Measurements from ENCODE around the gene RAPGEF4. TPM values are rescaled to one million over a fixed set of nuclear protein-coding genes. Genes with fewer than 3 reads are reported as not detected.
"Not testable (repeated sequence)": the region's sequence is repeated elsewhere in the genome, so short reads cannot be mapped to it uniquely, and the experiment has no call there.

RAPGEF4 gene
- total RNA-seq, 1 donor from 2014 or later, result 9.3 TPM

- intact Hi-C loops (cut with DNase I), result no loop called here
- DNase-seq (ENCODE audit: low spot score) (no peak), ATAC-seq (no peak)
Observed at GRCh38 chr2:172724724-172725123, 10.9 kb upstream of the RAPGEF4 start.

- ATAC-seq (no peak), DNase-seq (ENCODE audit: low spot score) (no peak)
- intact Hi-C loops (cut with DNase I), result no loop called here
Observed at GRCh38 chr2:172725284-172725683, 10.4 kb upstream of the RAPGEF4 start.

GRCh38 chr2:172725746-172726145 is 9.9 kb upstream of the RAPGEF4 start:
- intact Hi-C loops (cut with DNase I), result no loop called here
- DNase-seq (ENCODE audit: low spot score) (no peak), ATAC-seq (no peak)

GRCh38 chr2:172726172-172726735 is 9.4 kb upstream of the RAPGEF4 start:
- DNase-seq (ENCODE audit: low spot score), result no peak

DNA sequence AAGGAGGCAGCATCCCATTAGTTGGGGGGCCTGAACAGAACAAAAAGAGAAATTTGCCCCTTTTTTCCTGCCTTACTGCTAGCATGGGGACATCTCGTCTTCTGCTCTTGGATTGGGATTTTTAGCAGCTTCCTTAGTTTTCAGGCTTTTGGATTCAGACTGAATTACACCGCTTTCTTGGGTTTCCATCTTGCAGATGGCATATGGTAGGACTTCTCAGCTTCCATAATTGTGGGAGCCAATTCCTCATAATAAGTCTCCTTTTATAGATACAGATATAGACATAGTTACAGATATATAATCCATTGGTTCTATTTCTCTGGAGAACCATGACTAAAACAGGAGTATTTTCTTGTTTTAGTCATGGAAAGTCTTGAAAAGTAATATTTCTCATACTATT is 5.2 kb upstream of the RAPGEF4 start:
- ATAC-seq (no peak), DNase-seq (ENCODE audit: low spot score) (no peak)
- intact Hi-C loops (cut with DNase I), result no loop called here

More at GRCh38 chr2:172726172-172726735, 9.4 kb upstream of the RAPGEF4 start:
- intact Hi-C loops (cut with DNase I), result no loop called here
- ATAC-seq, result peak; percentile 36

DNA sequence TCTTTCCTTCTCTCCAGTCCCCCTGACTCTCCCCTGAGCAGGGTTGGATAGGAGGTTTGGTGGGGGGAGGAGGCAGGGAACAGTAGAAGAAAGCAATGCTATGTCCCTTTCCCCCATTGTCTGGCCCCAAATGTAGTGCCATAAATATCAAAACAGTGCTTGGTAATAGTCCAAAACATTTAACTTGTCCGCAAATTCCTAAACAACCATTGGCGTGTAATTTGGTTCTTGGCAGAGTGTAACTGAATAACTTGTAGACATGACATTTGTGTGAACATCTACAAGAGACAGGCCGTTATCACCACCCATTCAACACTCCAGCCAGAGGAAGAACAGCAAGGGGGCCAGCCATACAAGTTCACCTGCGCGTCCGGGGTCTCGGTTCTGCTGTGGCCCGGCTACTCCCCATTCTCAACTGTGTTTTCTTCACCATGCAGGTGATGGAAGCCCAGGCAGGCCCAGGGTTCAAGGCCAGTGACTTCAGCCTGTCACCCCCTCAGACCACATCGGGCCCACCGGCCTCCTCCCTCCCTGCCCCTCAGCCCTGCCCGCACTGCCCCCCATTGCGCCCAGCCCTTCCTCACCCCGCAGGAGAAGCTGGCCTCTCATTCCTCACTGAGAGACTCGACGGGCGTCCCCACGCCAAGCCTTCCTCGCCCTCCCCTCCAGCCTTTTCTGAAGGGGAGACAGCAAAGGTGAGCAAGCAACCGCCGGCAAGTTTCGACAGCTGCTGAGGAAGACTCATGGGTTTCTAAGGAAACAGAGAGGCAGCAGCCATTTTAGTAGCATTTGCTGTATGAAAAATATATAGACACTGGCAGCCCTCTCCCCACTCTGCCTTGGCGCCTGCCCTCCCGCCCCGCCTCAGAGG is 699 bp upstream of the RAPGEF4 start:
- DNase-seq (ENCODE audit: low spot score) (no peak), ATAC-seq (no peak)
- intact Hi-C loops (cut with DNase I), result no loop called here

GRCh38 chr2:172736424-172737174 is 954 bp downstream of the RAPGEF4 start:
- ATAC-seq (no peak), DNase-seq (ENCODE audit: low spot score) (no peak)
- intact Hi-C loops (cut with DNase I), result no loop called here

DNA sequence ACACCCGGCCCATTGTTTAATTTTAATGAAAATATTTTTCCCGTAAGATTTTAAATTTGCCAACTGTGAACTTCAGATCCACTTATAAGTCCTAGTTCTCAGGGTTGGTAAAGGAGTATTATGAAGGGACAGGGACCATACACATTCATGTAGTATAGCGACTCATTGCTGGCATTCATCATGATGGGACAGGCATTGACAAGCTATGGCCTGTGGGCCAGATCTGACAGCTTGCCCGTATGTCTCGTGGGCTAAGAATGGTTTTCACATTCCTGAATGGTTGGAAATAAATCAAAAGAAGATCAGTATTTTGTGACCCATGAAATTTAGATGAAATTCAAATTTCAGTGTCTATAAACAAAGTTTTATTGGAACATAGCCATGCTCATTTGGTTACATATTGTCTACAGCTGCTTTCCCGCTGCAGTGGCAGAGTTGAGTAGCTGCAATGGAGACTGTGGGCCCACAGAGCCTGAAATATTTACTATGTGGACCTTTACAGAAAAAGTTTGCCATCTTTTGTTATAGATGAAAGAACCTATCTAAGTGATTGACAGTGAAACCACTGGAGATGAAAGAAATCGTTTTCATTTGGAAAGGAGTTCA is 4.1 kb downstream of the RAPGEF4 start:
- DNase-seq (ENCODE audit: low spot score) (no peak), ATAC-seq (no peak)
- intact Hi-C loops (cut with DNase I), result no loop called here

DNA sequence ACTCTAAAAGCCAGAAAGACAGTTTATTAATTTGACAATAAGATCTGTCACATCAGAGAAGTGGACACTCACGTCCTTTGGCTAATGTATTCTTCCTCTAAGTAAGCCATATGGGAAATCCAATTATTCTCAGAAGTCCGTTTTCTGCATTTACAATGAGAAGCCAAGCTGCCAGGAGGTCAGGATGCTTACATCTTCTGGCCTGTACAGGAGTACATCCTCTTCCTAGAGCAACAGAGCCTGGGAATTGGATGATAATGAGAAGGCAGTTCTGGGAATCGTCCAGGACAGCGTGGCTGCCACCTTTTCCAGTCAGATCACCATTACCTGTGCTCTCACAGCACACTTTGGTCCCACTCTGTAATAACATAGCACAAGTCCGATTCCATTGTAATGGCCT is 5.2 kb downstream of the RAPGEF4 start:
- ATAC-seq (no peak), DNase-seq (ENCODE audit: low spot score) (no peak)
- intact Hi-C loops (cut with DNase I), result no loop called here

DNA sequence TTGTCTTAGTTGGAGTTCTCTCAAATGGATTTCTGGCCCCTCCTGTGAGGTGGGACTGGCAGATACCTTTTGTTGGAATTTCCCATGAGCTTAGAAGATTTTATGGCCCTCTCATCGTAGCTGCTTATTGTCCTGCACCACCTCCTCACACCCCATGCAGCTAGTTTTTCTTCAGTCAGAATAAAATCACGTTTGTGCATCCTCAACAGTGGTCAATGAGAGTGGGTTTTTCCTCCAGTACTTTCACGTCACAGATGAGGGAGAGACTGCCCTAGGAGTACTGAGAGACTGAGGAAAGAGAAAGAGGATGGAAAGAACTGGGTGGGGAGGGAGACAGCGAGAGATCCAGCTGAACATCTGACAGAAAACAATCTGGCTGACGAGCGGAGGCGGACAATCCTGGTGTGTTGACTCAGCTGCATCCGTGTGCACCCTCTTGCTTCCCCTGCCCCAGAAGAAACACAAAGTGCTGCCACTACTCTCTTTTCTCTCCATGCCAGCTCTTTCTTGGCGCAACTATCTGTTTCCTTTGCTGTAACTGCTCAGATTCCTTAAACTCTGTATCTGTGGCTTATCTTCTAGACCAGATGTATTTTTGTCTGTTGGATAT is 7.4 kb downstream of the RAPGEF4 start:
- intact Hi-C loops (cut with DNase I), result no loop called here
- DNase-seq (ENCODE audit: low spot score) (no peak), ATAC-seq (no peak)

GRCh38 chr2:172743898-172744297 is 8.3 kb downstream of the RAPGEF4 start:
- ATAC-seq (no peak), DNase-seq (ENCODE audit: low spot score) (no peak)
- intact Hi-C loops (cut with DNase I), result no loop called here

DNA sequence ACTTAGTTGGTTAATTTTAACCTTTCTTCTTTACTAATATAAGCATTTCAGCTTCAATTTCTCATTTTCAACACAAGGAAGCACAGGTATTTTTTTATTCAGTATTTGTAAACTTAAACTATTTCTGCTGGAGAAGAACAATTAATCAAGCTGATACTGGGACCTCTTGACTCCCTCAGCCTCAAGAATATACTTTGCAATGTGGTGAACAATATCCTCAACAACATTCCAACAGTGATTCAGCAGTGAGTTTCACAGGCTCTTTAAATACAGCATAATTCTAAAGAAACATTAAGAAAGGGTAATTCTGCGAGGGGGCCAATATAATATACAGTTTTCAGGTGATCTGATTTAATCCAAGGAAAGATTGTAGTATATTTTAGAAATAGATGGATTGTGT is 10.0 kb downstream of the RAPGEF4 start:
- intact Hi-C loops (cut with DNase I), result no loop called here
- ATAC-seq, result no peak

DNA sequence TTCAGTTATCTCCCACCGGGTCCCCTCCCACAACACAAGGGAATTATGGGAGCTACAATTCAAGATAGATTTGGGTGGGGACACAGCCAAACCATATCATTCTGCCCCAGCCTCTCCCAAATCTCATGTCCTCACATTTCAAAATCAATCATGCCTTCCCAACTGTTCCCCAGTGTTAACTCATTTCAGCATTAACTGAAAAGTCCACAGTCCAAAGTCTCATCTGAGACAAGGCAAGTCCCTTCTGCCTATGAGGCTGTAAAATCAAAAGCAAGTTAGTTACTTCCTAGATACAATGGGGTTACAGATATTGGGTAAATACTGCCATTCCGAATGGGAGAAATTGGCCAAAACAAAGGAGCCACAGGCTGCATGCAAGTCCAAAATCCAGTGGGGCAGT is 12.9 kb downstream of the RAPGEF4 start:
- DNase-seq (ENCODE audit: low spot score); ATAC-seq; intact Hi-C loops (cut with DNase I): not testable (repeated sequence)

More for the DNA sequence above, 10.0 kb downstream of the RAPGEF4 start:
- DNase-seq (ENCODE audit: low spot score), result no peak

- DNase-seq (ENCODE audit: low spot score) (no peak), ATAC-seq (no peak)
- intact Hi-C loops (cut with DNase I), result no loop called here
Observed at GRCh38 chr2:172749388-172749787, 13.7 kb downstream of the RAPGEF4 start.

DNA sequence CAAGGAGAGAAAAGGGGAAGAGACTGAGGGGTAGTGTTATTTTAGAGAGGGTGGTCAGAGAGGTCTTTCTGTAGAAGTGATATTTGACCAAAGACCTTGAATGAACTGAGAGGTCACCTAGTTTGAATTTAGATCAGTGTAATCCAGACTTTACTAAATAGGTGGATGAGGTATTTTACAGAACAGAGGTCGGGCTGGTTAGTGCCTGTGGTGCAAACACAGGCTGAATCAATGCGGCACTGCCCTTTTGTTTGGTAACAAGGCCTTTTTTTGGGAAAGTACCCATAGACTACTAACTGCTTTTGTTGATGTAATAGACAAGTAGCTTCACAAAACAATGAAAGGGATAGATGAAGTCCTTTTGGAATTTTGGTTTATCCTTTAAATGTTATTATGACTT is 15.9 kb downstream of the RAPGEF4 start:
- intact Hi-C loops (cut with DNase I), result no loop called here
- DNase-seq (ENCODE audit: low spot score), result no peak
- no peak for ATAC-seq

DNA sequence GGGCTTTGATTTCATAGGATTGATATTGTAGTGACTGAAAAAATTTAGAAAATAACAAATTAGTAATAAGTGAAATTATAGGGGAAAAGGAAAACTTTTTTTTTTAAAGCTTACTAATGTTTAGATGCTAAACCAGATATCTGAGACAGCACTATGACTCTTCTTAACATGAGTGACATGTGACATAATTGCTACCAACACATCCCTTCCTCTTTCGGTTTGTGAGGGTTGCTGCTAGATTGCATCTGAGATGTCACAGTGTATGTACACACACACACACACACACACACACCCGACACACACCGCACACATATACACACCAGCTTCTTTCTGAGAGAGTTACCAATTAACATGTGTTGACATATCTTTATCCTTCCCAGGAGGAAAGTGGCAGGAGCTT is 18.0 kb downstream of the RAPGEF4 start:
- intact Hi-C loops (cut with DNase I), result no loop called here
- ATAC-seq, result no peak
- no peak for DNase-seq (ENCODE audit: low spot score)

DNA sequence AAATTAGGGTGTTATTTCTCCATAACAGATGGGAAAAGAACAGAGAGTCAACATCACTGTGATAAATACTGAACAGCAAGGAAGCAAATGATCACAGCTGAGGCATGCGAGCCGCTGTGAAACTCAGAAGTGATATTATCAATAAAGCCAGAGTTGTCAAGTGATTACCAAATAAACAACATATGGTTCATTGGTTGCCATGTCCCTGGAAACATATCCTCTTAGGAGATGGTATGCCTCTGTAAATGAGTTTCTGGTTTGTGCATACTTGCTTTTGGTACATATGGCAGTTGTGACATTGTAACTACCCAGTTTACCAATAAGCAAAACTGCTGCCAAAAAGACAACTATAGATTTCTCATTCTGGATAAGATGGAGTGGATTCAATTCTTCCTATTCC is 23.8 kb downstream of the RAPGEF4 start:
- DNase-seq (ENCODE audit: low spot score), result no peak
- ATAC-seq, result no peak
- intact Hi-C loops (cut with DNase I), result no loop called here

DNA sequence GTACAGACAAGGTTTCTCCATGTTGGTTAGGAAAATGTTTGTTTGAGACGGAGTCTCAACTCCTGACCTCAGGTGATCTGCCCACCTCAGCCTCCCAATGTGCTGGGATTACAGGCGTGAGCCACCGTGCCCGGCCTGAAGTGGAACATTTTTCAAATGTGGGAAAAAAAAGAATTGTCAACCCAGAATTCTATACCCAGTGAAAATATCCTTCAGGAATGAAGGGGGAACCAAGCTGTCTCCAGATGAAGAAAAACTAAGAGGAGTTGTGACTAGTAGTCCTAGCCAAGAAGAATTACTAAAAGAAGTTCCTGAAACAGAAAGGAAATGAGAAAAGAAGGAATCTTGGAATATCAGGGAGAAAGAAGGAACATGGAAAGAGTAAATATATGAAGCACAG is 25.7 kb downstream of the RAPGEF4 start:
- intact Hi-C loops (cut with DNase I), result no loop called here
- ATAC-seq (no peak), DNase-seq (ENCODE audit: low spot score) (no peak)

- no peak for ATAC-seq
Observed at GRCh38 chr2:172762574-172762973, 26.9 kb downstream of the RAPGEF4 start.

More at GRCh38 chr2:172762574-172762973, 26.9 kb downstream of the RAPGEF4 start:
- intact Hi-C loops (cut with DNase I), result no loop called here
- DNase-seq (ENCODE audit: low spot score), result no peak

Data from sciatic nerve (tissue), 2 donors.